IMR-90 (cell line): ENCODE results near the gene NEURL1.

Experiments used
- BHLHE40 ChIP-seq: fragments of 150-350 bp; IDR thresholded peaks from 2 replicates; pipeline ENCODE4 v1.6.1; 2016; ENCODE audit warnings: mild to moderate bottlenecking, low read depth, low read length
- CTCF ChIP-seq: conservative IDR thresholded peaks from 2 replicates; pipeline ENCODE4 v1.5.1; 2012; ENCODE audit warnings: mild to moderate bottlenecking, low read depth, low read length, improper control_type of control experiment
- FOS ChIP-seq: fragments of 150-350 bp; IDR thresholded peaks from 2 replicates; pipeline ENCODE4 v1.6.1; 2016; ENCODE audit warnings: low read depth, low read length
- MAFK ChIP-seq: IDR thresholded peaks from 2 replicates; pipeline ENCODE4 v1.6.1; 2012; ENCODE audit warnings: low read depth, low read length, improper control_type of control experiment
- POLR2A ChIP-seq: IDR thresholded peaks from 2 replicates; pipeline ENCODE4 v1.6.1; 2012; ENCODE audit warnings: mild to moderate bottlenecking, low read depth, low read length
- RCOR1 ChIP-seq: IDR thresholded peaks from 2 replicates; pipeline ENCODE4 v1.6.1; 2012; ENCODE audit warnings: mild to moderate bottlenecking, low read length, improper control_type of control experiment; ENCODE audit not compliant: insufficient replicate concordance

GRCh38 chr10:103600956-103601569 lies 107.6 kb downstream of the NEURL1 start:
- TF ChIP-seq CTCF (no peak), POLR2A (no peak), FOS (no peak), BHLHE40 (no peak), RCOR1 (no peak), MAFK (no peak)
